Urinary bladder (tissue), 4 donors: ENCODE measurements around the gene CHRNG. TPM values are rescaled to one million over a fixed set of nuclear protein-coding genes. Genes with fewer than 3 reads are reported as not detected.

ENCODE experiments used
- DNase-seq: peaks from one replicate; pipeline ENCODE4 v3.0.0-alpha.2; 2015; ENCODE audit errors: extremely low spot score
- H3K27ac ChIP-seq: one replicate; pipeline ENCODE4 v1.5.1; 2013; ENCODE audit warnings: low read depth, mild to moderate bottlenecking, moderate library complexity
- H3K36me3 ChIP-seq: one replicate; pipeline ENCODE4 v1.6.1; 2013; ENCODE audit warnings: mild to moderate bottlenecking, moderate library complexity; ENCODE audit not compliant: insufficient read depth
- H3K4me1 ChIP-seq: one replicate; pipeline ENCODE4 v1.6.1; 2013; ENCODE audit warnings: mild to moderate bottlenecking, moderate library complexity; ENCODE audit not compliant: insufficient read depth
- H3K4me3 ChIP-seq: one replicate; pipeline ENCODE4 v1.5.1; 2013; ENCODE audit warnings: low read depth, low read length
- WGBS: extraction: QIAGEN DNeasy Blood & Tissue Kit; methylation state at CpG from one replicate; pipeline ENCODE4 v1.1.7; 2013; 5-methylcytosine and 5-hydroxymethylcytosine counted together
- polyA plus RNA-seq: library from polyadenylated mRNA; stranded (reverse); fragments of 200-250 nt; gene quantifications from one replicate; pipeline ENCODE4 v1.2.3, GENCODE V29; 2013
- total RNA-seq: library from RNA; depleted of rRNA; stranded (reverse); fragments of >200 nt; gene quantifications from one replicate; pipeline ENCODE4 v1.2.3, GENCODE V29; 2014
- donor health status: healthy with polysubstance abuse.
- donor health status: healthy.

CHRNG gene
- total and polyA plus RNA-seq, 2 donors, result 3.5 TPM; not detected in 1

DNA sequence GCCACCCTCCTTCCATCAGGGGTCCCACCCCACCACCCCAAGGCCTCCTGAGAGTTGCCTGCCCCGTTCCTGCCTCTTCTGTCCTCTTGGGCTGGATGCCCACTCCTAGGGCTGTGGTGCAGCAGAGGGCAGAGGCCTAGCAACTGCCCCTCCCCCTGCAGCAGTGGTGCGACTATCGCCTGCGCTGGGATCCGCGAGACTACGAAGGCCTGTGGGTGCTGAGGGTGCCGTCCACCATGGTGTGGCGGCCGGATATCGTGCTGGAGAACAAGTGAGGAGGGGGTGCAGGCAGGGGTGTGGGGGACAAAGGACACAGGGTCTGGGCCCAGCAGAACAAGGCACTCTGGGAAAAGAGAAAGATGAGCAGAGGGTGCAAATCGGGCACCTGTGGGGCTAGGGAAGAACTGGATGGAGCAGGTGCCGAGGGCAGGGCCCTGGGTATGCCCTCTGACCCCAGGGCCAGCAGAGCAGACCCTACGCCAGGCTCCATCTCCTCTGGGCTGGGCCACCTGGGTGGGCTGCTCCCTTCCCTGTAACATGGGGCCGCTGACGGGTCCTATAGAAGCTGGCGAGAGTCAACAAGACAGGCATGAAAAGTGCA lies 1.0 kb downstream of the CHRNG start:
- no peak for DNase-seq
- no peaks in the 10 kb centered on the region for H3K4me1 ChIP-seq
- no peaks in the 10 kb centered on the region for H3K36me3 ChIP-seq
- no peak overlapping the region for H3K27ac ChIP-seq
- 84% methylated on average over 17 of the region's 17 CpGs for WGBS
- no peak overlapping the region for H3K4me3 ChIP-seq

- Histone ChIP-seq H3K36me3 (no peaks in the 10 kb centered on the region), H3K4me3 (no peak overlapping the region), H3K27ac (no peak overlapping the region), H3K4me1 (no peaks in the 10 kb centered on the region)
- WGBS, result 55% methylated on average over 19 of the region's 19 CpGs
- DNase-seq, result no peak
Observed at GRCh38 chr2:232541195-232541960, 1.9 kb downstream of the CHRNG start.

GRCh38 chr2:232541961-232542714 lies 2.6 kb downstream of the CHRNG start:
- WGBS, result 65% methylated on average over 9 of the region's 9 CpGs
- no peak overlapping the region for H3K4me3 ChIP-seq
- no peaks in the 10 kb centered on the region for H3K4me1 ChIP-seq
- H3K36me3 ChIP-seq, result no peaks in the 10 kb centered on the region
- H3K27ac ChIP-seq, result no peak overlapping the region
- no peak for DNase-seq

GRCh38 chr2:232542715-232543467 lies 3.4 kb downstream of the CHRNG start:
- WGBS, result 90% methylated on average over 20 of the region's 20 CpGs
- DNase-seq, result no peak

GRCh38 chr2:232543491-232543890 lies 4.0 kb downstream of the CHRNG start:
- no peak overlapping the region for H3K27ac ChIP-seq
- no peak for DNase-seq
- H3K4me1 ChIP-seq, result no peaks in the 10 kb centered on the region
- 95% methylated on average over 14 of the region's 14 CpGs for WGBS
- no peak overlapping the region for H3K4me3 ChIP-seq
- H3K36me3 ChIP-seq, result no peaks in the 10 kb centered on the region

More at GRCh38 chr2:232542715-232543467, 3.4 kb downstream of the CHRNG start:
- no peak overlapping the region for H3K27ac ChIP-seq
- H3K4me1 ChIP-seq, result no peaks in the 10 kb centered on the region
- no peaks in the 10 kb centered on the region for H3K36me3 ChIP-seq
- no peak overlapping the region for H3K4me3 ChIP-seq

- H3K36me3 ChIP-seq, result no peaks in the 10 kb centered on the region
- no peak for DNase-seq
- H3K4me1 ChIP-seq, result no peaks in the 10 kb centered on the region
- WGBS, result 94% methylated on average over 19 of the region's 19 CpGs
- no peak overlapping the region for H3K27ac ChIP-seq
- H3K4me3 ChIP-seq, result no peak overlapping the region
Observed at GRCh38 chr2:232543928-232544631, 4.6 kb downstream of the CHRNG start.

DNA sequence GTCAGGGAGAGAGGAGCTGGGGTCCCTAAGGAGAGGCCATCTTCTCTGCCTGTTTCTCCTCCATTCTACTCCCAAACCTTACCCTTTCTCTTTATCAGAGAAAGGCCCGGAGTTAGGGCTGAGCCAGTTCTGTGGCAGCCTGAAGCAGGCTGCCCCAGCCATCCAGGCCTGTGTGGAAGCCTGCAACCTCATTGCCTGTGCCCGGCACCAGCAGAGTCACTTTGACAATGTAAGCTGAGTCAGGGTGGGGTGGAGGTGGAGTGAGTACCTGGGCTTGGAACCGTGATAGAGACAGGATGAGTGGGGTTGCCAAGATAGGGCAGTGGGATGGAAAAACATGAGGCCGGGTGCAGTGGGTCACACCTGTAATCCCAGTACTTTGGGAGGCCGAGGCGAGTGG lies 5.2 kb downstream of the CHRNG start:
- no peak for DNase-seq
- WGBS, result 93% methylated on average over 6 of the region's 6 CpGs
- H3K4me3 ChIP-seq, result no peak overlapping the region

GRCh38 chr2:232545511-232546375 lies 6.3 kb downstream of the CHRNG start:
- DNase-seq, result no peak
- no peaks in the 10 kb centered on the region for H3K36me3 ChIP-seq
- WGBS, result 93% methylated on average over 17 of the region's 17 CpGs
- H3K27ac ChIP-seq, result no peak overlapping the region
- H3K4me1 ChIP-seq, result no peaks in the 10 kb centered on the region
- no peak overlapping the region for H3K4me3 ChIP-seq

More for the DNA sequence above, 5.2 kb downstream of the CHRNG start:
- Histone ChIP-seq H3K27ac (no peak overlapping the region), H3K36me3 (no peaks in the 10 kb centered on the region), H3K4me1 (no peaks in the 10 kb centered on the region)

GRCh38 chr2:232547991-232548390 lies 8.5 kb downstream of the CHRNG start:
- Histone ChIP-seq H3K4me3 (no peak overlapping the region), H3K4me1 (no peaks in the 10 kb centered on the region), H3K27ac (no peak overlapping the region), H3K36me3 (no peaks in the 10 kb centered on the region)
- DNase-seq, result no peak
- over 99% methylated on average over 6 of the region's 6 CpGs for WGBS

DNA sequence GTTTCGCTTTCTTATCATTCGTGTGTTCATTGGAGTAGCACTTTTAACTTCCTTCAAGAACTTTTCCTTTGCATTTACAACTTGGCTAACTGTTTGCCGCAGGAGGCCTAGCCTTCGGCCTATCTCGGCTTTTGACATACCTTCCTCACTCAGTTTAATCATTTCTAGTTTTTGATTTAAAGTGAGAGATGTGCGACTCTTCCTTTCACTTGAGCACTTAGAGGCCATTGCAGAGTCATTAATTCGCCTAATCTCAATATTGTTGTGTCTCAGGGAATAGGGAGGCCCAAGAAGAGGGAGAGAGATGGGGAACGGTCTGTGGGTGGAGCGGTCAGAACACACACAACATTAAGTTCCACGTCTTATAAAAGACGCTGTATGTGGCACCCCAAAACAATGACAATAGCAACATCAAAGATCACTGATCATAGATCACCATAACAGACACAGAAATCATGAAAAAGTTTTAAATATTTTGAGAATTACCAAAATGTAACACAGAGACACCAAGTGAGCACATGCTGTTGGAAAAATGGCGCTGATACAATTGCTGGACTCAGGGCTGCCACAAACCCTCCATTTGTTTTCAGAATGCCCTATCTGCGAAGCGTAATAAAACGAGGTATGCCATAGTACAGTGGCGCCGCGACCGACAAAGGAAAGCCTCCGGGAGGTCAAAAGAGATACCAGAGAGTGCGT lies 10.3 kb downstream of the CHRNG start:
- Histone ChIP-seq H3K4me1 (no peaks in the 10 kb centered on the region), H3K27ac (peak overlapping the region; percentile 99), H3K36me3 (no peaks in the 10 kb centered on the region), H3K4me3 (peak overlapping the region; percentile 96)
- DNase-seq, result no peak
- 36% methylated on average over 21 of the region's 21 CpGs for WGBS

DNA sequence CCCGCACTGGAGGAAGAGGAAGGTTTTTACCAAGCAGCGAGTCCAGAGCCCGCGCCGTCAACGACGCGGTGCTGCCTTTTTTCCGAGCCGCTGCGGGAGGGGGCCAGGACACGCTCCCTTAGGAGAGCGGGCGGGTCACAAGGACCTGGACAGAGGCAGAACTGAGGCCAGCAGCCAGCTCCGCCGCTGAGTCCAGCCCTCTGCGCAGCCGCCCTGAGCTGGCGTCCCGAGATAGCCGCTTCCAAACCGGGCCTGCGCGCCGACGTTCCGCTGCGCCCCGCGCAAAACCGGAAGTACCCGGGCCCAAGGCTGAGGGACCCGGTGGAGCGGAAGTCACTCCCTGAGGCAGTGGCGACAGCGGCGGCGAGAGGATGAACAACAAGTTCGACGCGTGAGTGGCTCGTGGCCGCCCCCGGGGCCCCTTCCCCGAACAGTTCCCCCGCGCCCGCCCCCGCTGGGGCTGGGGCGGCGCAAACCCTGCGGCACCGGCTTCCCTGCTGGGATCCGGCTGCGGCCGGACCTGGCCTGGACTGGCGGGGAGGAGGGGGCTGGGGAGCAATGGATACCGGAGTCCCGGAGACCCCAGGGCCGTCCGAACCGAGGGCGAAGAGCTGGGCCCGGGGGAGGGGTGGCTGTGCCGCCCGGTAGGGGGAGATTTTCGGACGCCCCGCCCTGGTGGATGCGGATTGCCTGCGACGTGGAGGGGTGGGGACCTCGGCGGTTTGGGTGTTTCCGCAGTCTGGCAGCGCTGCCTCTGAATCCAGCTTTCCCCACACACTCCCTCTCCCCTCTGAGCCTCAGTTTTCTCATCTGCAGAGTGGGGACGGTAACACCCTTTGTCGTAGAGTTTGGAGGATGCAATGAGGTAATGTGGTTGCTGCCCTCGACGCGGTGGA lies 11.1 kb downstream of the CHRNG start, which contains the start of the genes EIF4E2 and TIGD1:
EIF4E2 (plus strand) TSS at position 336 of the 896 bp plus-strand sequence; CDS start at position 372, 36 bp downstream.
TIGD1 (minus strand) TSS at position 204 of the 896 bp plus-strand sequence. CDS start 675 bp downstream, outside the sequence.
- no peaks in the 10 kb centered on the region for H3K4me1 ChIP-seq
- H3K4me3 ChIP-seq, result peak within 1 kb of the TSS; percentile 96
- H3K27ac ChIP-seq, result peak within 1 kb of the TSS; percentile 99
- DNase-seq, result peak; percentile 85
- under 1% methylated on average over 81 of the region's 81 CpGs for WGBS
- no peaks in the 10 kb centered on the region for H3K36me3 ChIP-seq
